SJSA1 (cell line): Measurements from ENCODE around the gene KANSL1. TPM values are rescaled to one million over a fixed set of nuclear protein-coding genes. Genes with fewer than 3 reads are reported as not detected.
A peak's percentile ranks its signal among the peaks of the same experiment; 100 is the strongest.
"Not testable (repeated sequence)": the region's sequence is repeated elsewhere in the genome, so short reads cannot be mapped to it uniquely, and the experiment has no call there.

Experiments used
- DNase-seq, 2 experiments: peaks; one replicate each; pipeline ENCODE4 v3.0.0-alpha.2; 2015 to 2020; ENCODE audit warnings: low spot score in 2 of 2, low read depth in 1 of 2
- H3K27ac ChIP-seq: fragments of 250-450 bp; sonication (Bioruptor Pico); 2 replicates; pipeline ENCODE4 v1.5.1; 2020; ENCODE audit warnings: mild to moderate bottlenecking, moderate library complexity
- H3K27me3 ChIP-seq: fragments of 250-450 bp; sonication (Bioruptor Pico); replicated peaks from 2 replicates; pipeline ENCODE4 v1.5.1; 2020; ENCODE audit warnings: mild to moderate bottlenecking, moderate library complexity
- H3K36me3 ChIP-seq: fragments of 250-450 bp; sonication (Bioruptor Pico); 2 replicates; pipeline ENCODE4 v1.5.1; 2020; ENCODE audit warnings: mild to moderate bottlenecking
- H3K4me1 ChIP-seq: fragments of 250-450 bp; sonication (Bioruptor Pico); replicated peaks from 2 replicates; pipeline ENCODE4 v1.6.1; 2021; ENCODE audit warnings: mild to moderate bottlenecking
- H3K4me3 ChIP-seq: fragments of 250-450 bp; sonication (Bioruptor Pico); 2 replicates; pipeline ENCODE4 v1.5.1; 2020; ENCODE audit warnings: mild to moderate bottlenecking
- H3K9me3 ChIP-seq: fragments of 250-450 bp; sonication (Bioruptor Pico); replicated peaks from 2 replicates; pipeline ENCODE4 v1.5.1; 2020; ENCODE audit warnings: mild to moderate bottlenecking
- total RNA-seq: library from RNA; depleted of rRNA; stranded (reverse); fragments of >200 nt; shearing (Covaris generic); gene quantifications from 2 replicates; pipeline ENCODE4 v1.2.3, GENCODE V29; 2014

Gene KANSL1
- total RNA-seq, 1 experiment from 2014 or later = 37.9 TPM

GRCh38 chr17:46118964-46119363 lies 74.3 kb downstream of the KANSL1 start:
- no peaks in the 10 kb centered on the region for H3K27me3 ChIP-seq
- H3K4me3 ChIP-seq = no peak overlapping the region
- no peaks in the 10 kb centered on the region for H3K9me3 ChIP-seq
- peaks cover 16% of the 10 kb centered on the region for H3K36me3 ChIP-seq
- H3K27ac ChIP-seq = no peak overlapping the region
- DNase-seq = no peak
- no peaks in the 10 kb centered on the region for H3K4me1 ChIP-seq

GRCh38 chr17:46117850-46118696 lies 75.2 kb downstream of the KANSL1 start:
- Histone ChIP-seq H3K9me3 (no peaks in the 10 kb centered on the region), H3K36me3 (peaks cover 11% of the 10 kb centered on the region; the same call in 1 of the 2 replicates), H3K4me3 (no peak overlapping the region), H3K27ac (no peak overlapping the region), H3K27me3 (no peaks in the 10 kb centered on the region), H3K4me1 (no peaks in the 10 kb centered on the region)
- no peak for DNase-seq

GRCh38 chr17:46117117-46117516 lies 76.1 kb downstream of the KANSL1 start:
- Histone ChIP-seq H3K27me3 (no peaks in the 10 kb centered on the region), H3K9me3 (no peaks in the 10 kb centered on the region), H3K4me3 (no peak overlapping the region), H3K4me1 (no peaks in the 10 kb centered on the region), H3K36me3 (peaks cover 5% of the 10 kb centered on the region; the same call in 1 of the 2 replicates), H3K27ac (no peak overlapping the region)
- DNase-seq = no peak

GRCh38 chr17:46115699-46116098 lies 77.5 kb downstream of the KANSL1 start:
- H3K4me1 ChIP-seq = no peaks in the 10 kb centered on the region
- peaks cover 2% of the 10 kb centered on the region; the same call in 1 of the 2 replicates for H3K36me3 ChIP-seq
- H3K9me3 ChIP-seq = no peaks in the 10 kb centered on the region
- H3K27ac ChIP-seq = no peak overlapping the region
- H3K4me3 ChIP-seq = no peak overlapping the region
- DNase-seq = no peak
- no peaks in the 10 kb centered on the region for H3K27me3 ChIP-seq

- DNase-seq, H3K27ac ChIP-seq, H3K9me3 ChIP-seq, H3K36me3 ChIP-seq, H3K4me3 ChIP-seq, H3K27me3 ChIP-seq: not testable (repeated sequence)
- peaks cover 15% of the 10 kb centered on the region for H3K4me1 ChIP-seq
Observed at GRCh38 chr17:46111236-46111635, 82.0 kb downstream of the KANSL1 start.

GRCh38 chr17:46110219-46110618 lies 83.0 kb downstream of the KANSL1 start:
- 0 out of 2 replicates have a peak, but pooled peaks cover under 1% of the 10 kb centered on the region for H3K36me3 ChIP-seq
- peaks cover 15% of the 10 kb centered on the region for H3K4me1 ChIP-seq
- H3K27me3 ChIP-seq = no peaks in the 10 kb centered on the region; the same call in 1 of the 2 replicates
- H3K9me3 ChIP-seq = no peaks in the 10 kb centered on the region
- H3K4me3 ChIP-seq = no peak overlapping the region
- H3K27ac ChIP-seq = no peak overlapping the region
- no peak for DNase-seq

GRCh38 chr17:46109603-46110189 lies 83.5 kb downstream of the KANSL1 start:
- Histone ChIP-seq H3K4me1 (peaks cover 15% of the 10 kb centered on the region), H3K4me3 (no peak overlapping the region), H3K27ac (no peak overlapping the region), H3K27me3 (no peaks in the 10 kb centered on the region; the same call in 1 of the 2 replicates), H3K9me3 (no peaks in the 10 kb centered on the region), H3K36me3 (0 out of 2 replicates have a peak, but pooled peaks cover 4% of the 10 kb centered on the region)
- DNase-seq = no peak

GRCh38 chr17:46108550-46109110 lies 84.6 kb downstream of the KANSL1 start:
- Histone ChIP-seq H3K36me3 (0 out of 2 replicates have a peak, but pooled peaks cover 4% of the 10 kb centered on the region), H3K9me3 (no peaks in the 10 kb centered on the region), H3K27me3 (no peaks in the 10 kb centered on the region; the same call in 1 of the 2 replicates), H3K4me3 (no peak overlapping the region), H3K4me1 (peaks cover 16% of the 10 kb centered on the region), H3K27ac (no peak overlapping the region)
- DNase-seq = no peak

- no peaks in the 10 kb centered on the region; the same call in 1 of the 2 replicates for H3K27me3 ChIP-seq
- no peak for DNase-seq
- 0 out of 2 replicates have a peak, but pooled peaks cover 4% of the 10 kb centered on the region for H3K36me3 ChIP-seq
- peaks cover 20% of the 10 kb centered on the region for H3K4me1 ChIP-seq
- no peak overlapping the region for H3K27ac ChIP-seq
- no peak overlapping the region for H3K4me3 ChIP-seq
- H3K9me3 ChIP-seq = no peaks in the 10 kb centered on the region
Observed at GRCh38 chr17:46108120-46108519, 85.1 kb downstream of the KANSL1 start.

GRCh38 chr17:46106966-46107644 lies 86.1 kb downstream of the KANSL1 start:
- H3K4me3 ChIP-seq = no peak overlapping the region
- H3K27ac ChIP-seq = no peak overlapping the region
- peaks cover 30% of the 10 kb centered on the region for H3K4me1 ChIP-seq
- H3K27me3 ChIP-seq = no peaks in the 10 kb centered on the region; the same call in 1 of the 2 replicates
- no peaks in the 10 kb centered on the region for H3K9me3 ChIP-seq
- H3K36me3 ChIP-seq = 0 out of 2 replicates have a peak, but pooled peaks cover 4% of the 10 kb centered on the region
- peak in 1 of 2 experiments; percentile 19 for DNase-seq

GRCh38 chr17:46102806-46103205 lies 90.4 kb downstream of the KANSL1 start:
- H3K27me3 ChIP-seq, DNase-seq, H3K4me3 ChIP-seq, H3K36me3 ChIP-seq, H3K9me3 ChIP-seq, H3K27ac ChIP-seq: not testable (repeated sequence)
- H3K4me1 ChIP-seq = peaks cover 42% of the 10 kb centered on the region

GRCh38 chr17:46101785-46102617 lies 91.2 kb downstream of the KANSL1 start:
- peak overlapping the region; percentile 79 for H3K27ac ChIP-seq
- H3K36me3 ChIP-seq, DNase-seq, H3K4me3 ChIP-seq, H3K27me3 ChIP-seq, H3K9me3 ChIP-seq: not testable (repeated sequence)
- H3K4me1 ChIP-seq = peaks cover 35% of the 10 kb centered on the region

- Histone ChIP-seq H3K4me3 (no peak overlapping the region), H3K27me3 (no peaks in the 10 kb centered on the region), H3K4me1 (peaks cover 32% of the 10 kb centered on the region), H3K9me3 (no peaks in the 10 kb centered on the region), H3K27ac (peak overlapping the region; percentile 79), H3K36me3 (0 out of 2 replicates have a peak, but pooled peaks cover 4% of the 10 kb centered on the region)
- no peak for DNase-seq
Observed at GRCh38 chr17:46100590-46100989, 92.6 kb downstream of the KANSL1 start.
